Measurements from ENCODE around the gene TFEB.
A peak's percentile ranks its signal among the peaks of the same experiment; 100 is the strongest.

TFEB gene

DNA sequence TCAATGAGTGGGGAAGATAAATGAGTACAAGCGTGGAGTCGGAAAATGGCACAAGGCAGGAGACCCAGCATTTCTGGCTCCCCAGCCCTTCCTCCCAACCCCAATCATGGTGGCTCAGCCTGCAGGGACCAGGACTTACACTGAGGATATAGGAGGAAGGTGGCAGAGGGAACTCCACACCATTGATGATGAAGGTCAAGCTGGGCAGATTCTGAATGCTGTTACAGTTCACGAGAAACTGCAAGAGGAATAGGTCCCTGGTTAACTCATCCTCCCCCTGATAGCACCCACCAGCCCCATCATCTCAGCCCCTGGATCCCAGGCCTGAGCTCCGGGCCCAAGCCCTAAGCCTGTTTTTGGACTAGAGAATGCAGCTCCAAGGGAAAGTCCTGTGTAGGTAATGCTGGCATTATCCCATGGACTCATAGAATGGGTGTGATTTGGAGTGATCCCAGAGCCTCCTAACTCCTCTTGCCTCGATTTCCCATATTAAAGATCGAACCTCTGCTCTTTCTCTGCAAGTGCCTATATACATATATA lies 2.3 kb upstream of the TFEB start:
- TF ChIP-seq, protein P1, sequence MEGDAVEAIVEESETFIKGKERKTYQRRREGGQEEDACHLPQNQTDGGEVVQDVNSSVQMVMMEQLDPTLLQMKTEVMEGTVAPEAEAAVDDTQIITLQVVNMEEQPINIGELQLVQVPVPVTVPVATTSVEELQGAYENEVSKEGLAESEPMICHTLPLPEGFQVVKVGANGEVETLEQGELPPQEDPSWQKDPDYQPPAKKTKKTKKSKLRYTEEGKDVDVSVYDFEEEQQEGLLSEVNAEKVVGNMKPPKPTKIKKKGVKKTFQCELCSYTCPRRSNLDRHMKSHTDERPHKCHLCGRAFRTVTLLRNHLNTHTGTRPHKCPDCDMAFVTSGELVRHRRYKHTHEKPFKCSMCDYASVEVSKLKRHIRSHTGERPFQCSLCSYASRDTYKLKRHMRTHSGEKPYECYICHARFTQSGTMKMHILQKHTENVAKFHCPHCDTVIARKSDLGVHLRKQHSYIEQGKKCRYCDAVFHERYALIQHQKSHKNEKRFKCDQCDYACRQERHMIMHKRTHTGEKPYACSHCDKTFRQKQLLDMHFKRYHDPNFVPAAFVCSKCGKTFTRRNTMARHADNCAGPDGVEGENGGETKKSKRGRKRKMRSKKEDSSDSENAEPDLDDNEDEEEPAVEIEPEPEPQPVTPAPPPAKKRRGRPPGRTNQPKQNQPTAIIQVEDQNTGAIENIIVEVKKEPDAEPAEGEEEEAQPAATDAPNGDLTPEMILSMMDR (IDR thresholded peaks at IDR 0.05; ENCODE audit: control insufficient read depth, insufficient read depth, low read depth, low read length, missing control alignments), result no peak

DNA sequence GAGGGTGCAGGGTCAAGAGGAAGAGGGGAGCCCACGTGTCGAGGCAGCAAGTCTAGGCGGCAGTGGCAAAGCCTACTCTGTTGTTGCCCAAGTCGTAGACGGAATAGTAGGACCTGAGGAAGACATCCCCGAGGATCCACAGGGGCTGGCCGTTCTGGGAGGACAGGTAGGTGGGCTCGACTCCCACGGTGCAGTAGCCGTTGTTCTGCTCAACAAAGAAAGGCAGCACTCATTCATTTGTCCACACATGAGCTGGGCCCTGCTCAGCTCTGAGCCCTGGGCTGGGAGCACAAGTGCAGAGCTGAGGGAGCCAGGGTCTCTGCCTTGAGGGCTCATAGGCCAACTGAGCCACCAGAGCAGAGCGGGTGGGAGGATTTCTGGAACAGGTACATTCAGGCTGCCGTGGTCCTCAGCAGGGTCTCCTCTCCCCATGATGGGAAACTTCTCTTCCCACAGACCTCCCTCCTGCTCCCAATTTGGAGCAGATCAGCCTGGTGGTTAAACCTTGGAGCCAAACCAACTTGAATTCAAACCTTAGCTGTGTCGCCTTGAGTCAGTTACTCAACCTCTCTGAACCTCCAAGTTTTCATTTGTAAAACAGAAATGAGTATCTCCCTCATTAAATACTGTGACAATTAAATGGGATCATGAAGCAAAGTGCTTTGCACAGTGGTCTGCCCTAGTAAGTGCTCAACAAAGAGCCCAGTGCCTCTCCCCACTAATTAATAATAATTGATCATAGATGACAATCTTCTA lies 1.6 kb upstream of the TFEB start:
- H3K4me3 ChIP-seq (ENCODE audit: control insufficient read depth, low read depth, low read length), result no peak overlapping the region
- TF ChIP-seq, protein P1 (IDR thresholded peaks at IDR 0.05; ENCODE audit: control insufficient read depth, insufficient read depth, low read depth, low read length, missing control alignments), result no peak
- no peak for DNase-seq (ENCODE audit: low read depth)

More for the DNA sequence above, 2.3 kb upstream of the TFEB start:
- no peak for DNase-seq (ENCODE audit: low read depth)
- no peak overlapping the region for H3K4me3 ChIP-seq (ENCODE audit: control insufficient read depth, low read depth, low read length)

DNA sequence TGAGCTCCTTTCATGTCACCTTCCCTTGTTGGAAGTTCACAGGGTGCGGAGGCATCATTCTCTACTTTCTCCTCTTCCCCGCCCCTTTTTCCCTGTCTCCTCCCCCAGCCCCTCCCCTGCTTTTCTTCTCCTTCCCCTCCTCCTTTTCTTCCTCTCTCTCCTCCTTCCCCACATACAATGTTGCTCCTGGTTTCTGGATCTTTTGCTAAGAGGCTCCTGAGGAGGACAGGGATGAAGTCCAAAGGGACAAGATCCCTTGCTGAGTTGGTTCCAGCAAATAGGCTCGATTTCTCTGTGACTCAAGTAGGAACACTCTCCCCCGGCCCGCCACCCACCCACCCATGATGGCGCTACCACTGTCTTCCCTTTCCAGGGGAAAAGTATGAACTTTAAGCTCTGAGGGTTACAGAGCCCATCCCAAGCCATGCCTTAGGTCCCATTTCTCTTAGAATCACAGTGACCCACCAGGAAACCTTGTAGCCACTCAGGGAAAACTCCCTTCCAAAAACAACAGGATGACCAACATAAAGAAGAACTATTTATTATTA lies 852 bp upstream of the TFEB start:
- no peak overlapping the region for H3K4me3 ChIP-seq (ENCODE audit: control insufficient read depth, low read depth, low read length)
- no peak for DNase-seq (ENCODE audit: low read depth)

DNA sequence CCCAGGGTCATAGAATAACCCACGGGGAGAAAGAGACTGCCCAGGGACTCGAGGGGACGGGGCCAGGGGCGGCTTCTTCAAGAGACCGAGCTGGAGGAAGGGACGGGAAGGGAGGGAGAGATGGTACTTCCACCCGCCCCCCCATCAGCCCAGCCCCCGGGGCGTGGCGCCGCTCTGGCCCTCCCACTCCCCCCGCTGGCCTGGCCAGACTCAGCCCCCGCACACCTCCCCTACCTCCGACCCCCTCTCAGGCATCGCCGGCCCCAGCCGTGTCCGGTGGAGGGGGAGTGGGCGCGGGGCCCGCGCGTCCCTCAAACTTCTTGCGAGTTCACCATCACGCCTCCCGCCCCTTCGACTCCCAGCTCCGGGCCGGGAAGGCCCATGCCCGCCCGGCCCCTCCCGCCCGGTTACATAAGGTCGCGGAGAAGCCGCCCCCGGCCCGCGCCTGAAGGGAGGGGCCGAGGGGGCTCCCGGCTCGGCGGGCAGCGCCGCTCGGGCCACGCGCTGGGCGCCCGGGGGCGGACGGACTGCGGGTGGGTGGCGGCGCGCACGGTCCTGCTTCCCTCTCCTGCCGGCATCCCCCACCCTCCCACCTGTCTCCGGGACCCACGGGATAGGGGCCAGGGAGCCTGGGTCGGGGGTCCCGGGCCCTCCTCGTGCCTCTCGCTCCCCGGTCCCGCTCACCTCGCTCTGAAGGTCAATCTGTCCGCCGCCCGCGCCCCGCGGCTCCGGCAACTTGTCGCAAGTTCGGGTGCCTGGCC lies 562 bp downstream of the TFEB start:
- peak overlapping the region; percentile 78 for H3K4me3 ChIP-seq (ENCODE audit: control insufficient read depth, low read depth, low read length)
- TF ChIP-seq, protein P1 (IDR thresholded peaks at IDR 0.05; ENCODE audit: control insufficient read depth, insufficient read depth, low read depth, low read length, missing control alignments), result no peak
- no peak for DNase-seq (ENCODE audit: low read depth)

More for the DNA sequence above, 852 bp upstream of the TFEB start:
- TF ChIP-seq, protein P1 (IDR thresholded peaks at IDR 0.05; ENCODE audit: control insufficient read depth, insufficient read depth, low read depth, low read length, missing control alignments), result no peak

DNA sequence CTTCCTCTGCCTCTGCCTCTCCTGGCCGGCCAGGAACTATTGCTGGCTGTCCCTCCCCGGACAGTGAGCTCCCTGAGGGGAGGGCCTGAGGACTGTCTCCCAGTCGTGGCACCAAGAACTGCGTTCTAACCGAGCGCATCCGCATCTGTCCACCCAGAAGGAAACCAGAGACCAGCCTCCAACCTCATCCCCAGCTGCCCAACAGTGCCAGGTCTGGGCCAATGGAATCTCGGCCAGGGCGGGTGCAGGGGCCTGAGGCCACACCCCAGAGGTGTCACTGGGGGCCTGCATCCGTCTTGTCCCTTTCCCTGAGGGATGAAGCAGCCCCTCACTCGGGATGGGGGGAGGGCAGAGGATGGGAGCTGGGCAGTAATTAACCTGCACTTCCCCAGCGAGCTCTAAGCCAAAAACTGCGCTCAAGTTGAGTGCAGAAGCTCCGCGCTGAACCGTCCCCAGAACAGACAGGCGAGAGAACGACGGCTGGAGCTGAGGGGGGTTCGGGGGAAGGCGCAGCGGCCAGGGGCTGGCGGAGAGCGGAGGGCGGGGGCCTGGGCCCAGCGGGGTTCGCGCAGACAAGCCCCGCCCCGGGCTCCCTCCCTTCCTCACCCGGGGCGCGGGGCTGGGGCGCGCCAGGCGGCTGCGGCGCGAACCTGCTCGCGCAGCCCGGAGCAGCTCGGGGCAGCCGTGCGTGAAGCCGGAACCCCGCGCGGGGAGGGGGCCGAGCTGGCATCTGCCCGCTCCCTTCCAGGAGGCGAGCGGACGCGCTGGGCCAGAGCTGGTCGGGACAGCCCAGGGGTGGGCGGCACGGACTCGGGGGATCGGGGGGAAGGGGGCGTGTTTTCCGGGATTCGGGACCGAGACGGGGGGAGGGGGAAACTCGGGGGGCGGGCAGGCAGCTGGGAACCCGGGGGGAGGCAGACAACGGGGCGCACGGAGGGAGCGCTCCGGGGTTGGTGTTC lies 1.4 kb downstream of the TFEB start:
- H3K4me3 ChIP-seq (ENCODE audit: control insufficient read depth, low read depth, low read length), result peak overlapping the region; percentile 78
- TF ChIP-seq, protein P1 (IDR thresholded peaks at IDR 0.05; ENCODE audit: control insufficient read depth, insufficient read depth, low read depth, low read length, missing control alignments), result no peak
- no peak for DNase-seq (ENCODE audit: low read depth)

DNA sequence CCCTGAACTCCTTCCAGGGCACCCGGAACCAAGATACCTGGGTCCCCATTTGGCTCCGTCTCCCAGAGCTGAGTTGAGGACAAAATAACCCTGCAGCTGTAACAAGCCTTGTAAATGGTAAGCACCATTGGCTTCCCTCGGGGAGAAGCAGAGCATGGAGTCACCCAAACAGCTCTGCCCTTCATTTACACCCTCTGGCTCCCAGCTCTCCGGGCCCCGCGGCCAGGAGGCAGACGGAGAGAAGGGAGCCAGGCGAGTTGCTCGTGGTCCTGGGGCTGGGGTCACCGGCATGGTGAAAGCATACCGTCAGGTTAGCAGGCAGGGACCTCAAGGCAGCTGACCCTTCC lies 2.1 kb downstream of the TFEB start:
- TF ChIP-seq, protein P1 (IDR thresholded peaks at IDR 0.05; ENCODE audit: control insufficient read depth, insufficient read depth, low read depth, low read length, missing control alignments), result no peak
- no peak for DNase-seq (ENCODE audit: low read depth)
- peak overlapping the region; percentile 78 for H3K4me3 ChIP-seq (ENCODE audit: control insufficient read depth, low read depth, low read length)

Data from AG09309 (cell line).